Prostate gland (tissue), 2 donors: ENCODE results near the gene CLASRP. TPM values are rescaled to one million over a fixed set of nuclear protein-coding genes. Genes with fewer than 3 reads are reported as not detected.
A peak's percentile ranks its signal among the peaks of the same experiment; 100 is the strongest.

Experiments used
- DNase-seq: peaks from one replicate; pipeline ENCODE4 v3.0.0-alpha.2; 2019; ENCODE audit warnings: low spot score
- H3K27ac ChIP-seq, 2 donors: fragments of 200-600 bp; sonication (generic); 2 replicates each; pipeline ENCODE4 v1.5.1; 2017 to 2019
- H3K27me3 ChIP-seq: fragments of 200-600 bp; sonication (generic); replicated peaks from 2 replicates; pipeline ENCODE4 v1.5.1; 2019; ENCODE audit not compliant: insufficient read depth
- H3K36me3 ChIP-seq, 2 donors: fragments of 200-600 bp; sonication (generic); 1 replicate in 1 of 2; 2 replicates in 1 of 2; pipeline versions ENCODE4 v1.5.1 to v1.8.1; 2017 to 2019
- H3K4me1 ChIP-seq: fragments of 200-600 bp; sonication (generic); replicated peaks from 2 replicates; pipeline ENCODE4 v1.5.1; 2019
- H3K4me3 ChIP-seq, 2 donors: fragments of 200-600 bp; sonication (generic); 2 replicates each; pipeline ENCODE4 v1.5.1; 2017 to 2019
- H3K9me3 ChIP-seq: fragments of 200-600 bp; sonication (generic); 2 replicates; pipeline ENCODE4 v1.5.1; 2017
- POLR2A ChIP-seq: fragments of 450-650 bp; IDR thresholded peaks from one replicate; pipeline ENCODE4 v1.6.1; 2016; ENCODE audit warnings: antibody characterized with exemption, mild to moderate bottlenecking
- POLR2AphosphoS5 ChIP-seq: sonication (generic); formaldehyde crosslinking; IDR thresholded peaks from one replicate; pipeline ENCODE4 v1.6.1; 2017; ENCODE audit warnings: antibody characterized with exemption
- WGBS: methylation state at CpG from one replicate; pipeline ENCODE4 v1.1.5; 2018; 5-methylcytosine and 5-hydroxymethylcytosine counted together
- intact Hi-C: fragments of 100-400 bp; cut with DNase I; formaldehyde crosslinking; loops from one replicate; pipeline ENCODE4 v1.14.2; 2022
- total RNA-seq, 2 donors: library from RNA; depleted of rRNA; stranded (reverse); fragments of >200 nt; gene quantifications; one replicate each; pipeline ENCODE4 v1.1.0, GENCODE V29; 2016
- TF ChIP-seq, protein P1 (sequence below), 4 experiments: fragments of 200-600 bp in 2 of 4; fragments of 450-650 bp in 2 of 4; sonication (generic) in 2 of 4; IDR thresholded peaks; 1 replicate in 3 of 4; 2 replicates in 1 of 4; pipeline ENCODE4 v1.5.1; 2016 to 2019; ENCODE audit warnings: antibody characterized with exemption in 4 of 4, mild to moderate bottlenecking in 2 of 4, moderate library complexity in 2 of 4

Gene CLASRP
- total RNA-seq, 2 donors from 2014 or later, result 97.8 to 162 TPM

GRCh38 chr19:45057444-45057843 is 18.6 kb downstream of the CLASRP start:
- intact Hi-C loops, result loop anchor here (10.0 kb wide), 1 partner anchor 153 kb away; the partner anchor contains the start of gene APOE
- peaks cover 29 to 41% of the 10 kb centered on the region in 2 donors for H3K36me3 ChIP-seq

GRCh38 chr19:45058622-45059159 is 19.8 kb downstream of the CLASRP start:
- Histone ChIP-seq H3K4me1 (no peaks in the 10 kb centered on the region), H3K36me3 (peaks cover 23 to 43% of the 10 kb centered on the region in 2 donors), H3K4me3 (no peak overlapping the region), H3K9me3 (no peaks in the 10 kb centered on the region), H3K27ac (no peak overlapping the region), H3K27me3 (no peaks in the 10 kb centered on the region)
- WGBS, result 86% methylated on average over 14 of the region's 14 CpGs
- TF ChIP-seq, protein P1, sequence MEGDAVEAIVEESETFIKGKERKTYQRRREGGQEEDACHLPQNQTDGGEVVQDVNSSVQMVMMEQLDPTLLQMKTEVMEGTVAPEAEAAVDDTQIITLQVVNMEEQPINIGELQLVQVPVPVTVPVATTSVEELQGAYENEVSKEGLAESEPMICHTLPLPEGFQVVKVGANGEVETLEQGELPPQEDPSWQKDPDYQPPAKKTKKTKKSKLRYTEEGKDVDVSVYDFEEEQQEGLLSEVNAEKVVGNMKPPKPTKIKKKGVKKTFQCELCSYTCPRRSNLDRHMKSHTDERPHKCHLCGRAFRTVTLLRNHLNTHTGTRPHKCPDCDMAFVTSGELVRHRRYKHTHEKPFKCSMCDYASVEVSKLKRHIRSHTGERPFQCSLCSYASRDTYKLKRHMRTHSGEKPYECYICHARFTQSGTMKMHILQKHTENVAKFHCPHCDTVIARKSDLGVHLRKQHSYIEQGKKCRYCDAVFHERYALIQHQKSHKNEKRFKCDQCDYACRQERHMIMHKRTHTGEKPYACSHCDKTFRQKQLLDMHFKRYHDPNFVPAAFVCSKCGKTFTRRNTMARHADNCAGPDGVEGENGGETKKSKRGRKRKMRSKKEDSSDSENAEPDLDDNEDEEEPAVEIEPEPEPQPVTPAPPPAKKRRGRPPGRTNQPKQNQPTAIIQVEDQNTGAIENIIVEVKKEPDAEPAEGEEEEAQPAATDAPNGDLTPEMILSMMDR (IDR thresholded peaks at IDR 0.05), result no peak
- TF ChIP-seq POLR2AphosphoS5 (no peak), POLR2A (no peak)
- no peak for DNase-seq
- intact Hi-C loops, result loop anchor here (10.0 kb wide), 1 partner anchor 154 kb away; the partner anchor contains the start of gene APOE

More at GRCh38 chr19:45057444-45057843, 18.6 kb downstream of the CLASRP start:
- TF ChIP-seq, protein P1 (IDR thresholded peaks at IDR 0.05), result no peak
- TF ChIP-seq POLR2A (no peak), POLR2AphosphoS5 (no peak)
- Histone ChIP-seq H3K27me3 (no peaks in the 10 kb centered on the region), H3K27ac (no peak overlapping the region), H3K9me3 (no peaks in the 10 kb centered on the region), H3K4me3 (no peak overlapping the region), H3K4me1 (no peaks in the 10 kb centered on the region)
- no peak for DNase-seq
- 86% methylated on average over 9 of the region's 9 CpGs for WGBS

- H3K27me3 ChIP-seq, result no peaks in the 10 kb centered on the region
- no peaks in the 10 kb centered on the region for H3K9me3 ChIP-seq
- no peak overlapping the region for H3K4me3 ChIP-seq
- WGBS, result 49% methylated on average over 16 of the region's 16 CpGs
- no peak for TF ChIP-seq POLR2A
- TF ChIP-seq, protein P1 (IDR thresholded peaks at IDR 0.05), result peak; percentile 76 to 91 (median 85)
- peak; percentile 38 for TF ChIP-seq POLR2AphosphoS5
- no peaks in the 10 kb centered on the region for H3K4me1 ChIP-seq
- peak; percentile 79 for DNase-seq
- H3K36me3 ChIP-seq, result peaks cover 23 to 51% of the 10 kb centered on the region in 2 donors
- no peak overlapping the region for H3K27ac ChIP-seq
- intact Hi-C loops, result loop anchor here (10.0 kb wide), 1 partner anchor 155 kb away; the partner anchor contains the start of gene APOE
These were observed 20.6 kb downstream of the CLASRP start for GRCh38 chr19:45059258-45059965.

GRCh38 chr19:45061965-45062364 is 23.1 kb downstream of the CLASRP start:
- no peaks in the 10 kb centered on the region for H3K9me3 ChIP-seq
- intact Hi-C loops, result no loop called here
- H3K27me3 ChIP-seq, result no peaks in the 10 kb centered on the region
- no peak for TF ChIP-seq POLR2A
- TF ChIP-seq, protein P1 (IDR thresholded peaks at IDR 0.05), result no peak
- TF ChIP-seq POLR2AphosphoS5, result no peak
- H3K4me3 ChIP-seq, result no peak overlapping the region
- DNase-seq, result no peak
- no peaks in the 10 kb centered on the region for H3K4me1 ChIP-seq
- H3K27ac ChIP-seq, result no peak overlapping the region
- WGBS, result 96% methylated on average over 4 of the region's 4 CpGs
- peaks cover 15 to 50% of the 10 kb centered on the region in 2 donors for H3K36me3 ChIP-seq
